Keratinocyte (primary cell): ENCODE data around the gene LRRC75B. TPM values are rescaled to one million over a fixed set of nuclear protein-coding genes. Genes with fewer than 3 reads are reported as not detected.
"Not testable (repeated sequence)": the region's sequence is repeated elsewhere in the genome, so short reads cannot be mapped to it uniquely, and the experiment has no call there.

ENCODE experiments used
- DNase-seq: peaks from one replicate; pipeline ENCODE4 v3.0.0-alpha.2; 2011; ENCODE audit warnings: low read depth, missing footprints, low spot score
- FAIRE-seq: peaks from 2 replicates; lab custom pipeline; 2011; peaks lifted over from hg19 to GRCh38; lab: Jason Lieb, UNC
- H2AFZ ChIP-seq: 2 replicates; pipeline ENCODE4 v1.6.0; 2012; ENCODE audit warnings: low read length, control low read depth, inconsistent platforms; ENCODE audit not compliant: control insufficient read depth
- H3K27ac ChIP-seq: 2 replicates; pipeline ENCODE4 v1.5.1; 2011; ENCODE audit warnings: low read length; ENCODE audit not compliant: control insufficient read depth, insufficient read depth
- H3K27me3 ChIP-seq: 3 replicates; pipeline ENCODE4 v1.6.0; 2011; ENCODE audit warnings: low read length; ENCODE audit not compliant: control insufficient read depth, insufficient read depth; ENCODE audit errors: extremely low read depth
- H3K36me3 ChIP-seq, 2 experiments: 2 replicates in 1 of 2; 3 replicates in 1 of 2; pipeline ENCODE4 v1.5.1; 2011; ENCODE audit warnings: low read length in 2 of 2, mild to moderate bottlenecking in 1 of 2; ENCODE audit not compliant: control insufficient read depth in 2 of 2, insufficient read depth in 2 of 2; ENCODE audit errors: extremely low read depth in 1 of 2
- H3K4me1 ChIP-seq: 3 replicates; pipeline ENCODE4 v1.5.1; 2011; ENCODE audit warnings: low read length; ENCODE audit not compliant: control insufficient read depth, insufficient read depth; ENCODE audit errors: extremely low read depth
- H3K4me2 ChIP-seq: 3 replicates; pipeline ENCODE4 v1.6.0; 2011; ENCODE audit warnings: low read depth, low read length; ENCODE audit not compliant: control insufficient read depth, insufficient read depth; ENCODE audit errors: extremely low read depth
- H3K4me3 ChIP-seq, 3 experiments: fragments of 200-600 bp in 1 of 3; sonication (generic) in 1 of 3; 2 replicates in 2 of 3; 3 replicates in 1 of 3; pipeline ENCODE4 v1.5.1; 2011 to 2016; ENCODE audit warnings: low read length in 3 of 3, mild to moderate bottlenecking in 3 of 3, control low read depth in 2 of 3, inconsistent platforms in 1 of 3, low read depth in 1 of 3, mixed read lengths in 1 of 3, mixed run types in 1 of 3, moderate library complexity in 1 of 3; ENCODE audit not compliant: control insufficient read depth in 2 of 3, insufficient read depth in 2 of 3; ENCODE audit errors: extremely low read depth in 1 of 3
- H3K79me2 ChIP-seq: 2 replicates; pipeline ENCODE4 v1.6.0; 2012; ENCODE audit warnings: low read length; ENCODE audit not compliant: control insufficient read depth, insufficient read depth
- H3K9ac ChIP-seq: 3 replicates; pipeline ENCODE4 v1.6.0; 2011; ENCODE audit warnings: low read length; ENCODE audit not compliant: control insufficient read depth, insufficient read depth; ENCODE audit errors: extremely low read depth
- H3K9me1 ChIP-seq: 3 replicates; pipeline ENCODE4 v1.6.0; 2011; ENCODE audit warnings: low read length; ENCODE audit not compliant: control insufficient read depth, insufficient read depth; ENCODE audit errors: extremely low read depth
- H3K9me3 ChIP-seq: 2 replicates; pipeline ENCODE4 v1.5.1; 2012; ENCODE audit warnings: low read depth, low read length; ENCODE audit not compliant: control insufficient read depth
- H4K20me1 ChIP-seq: 3 replicates; pipeline ENCODE4 v1.6.0; 2011; ENCODE audit warnings: low read length; ENCODE audit not compliant: control insufficient read depth, insufficient read depth; ENCODE audit errors: extremely low read depth
- EZH2 ChIP-seq: IDR thresholded peaks from one replicate; pipeline ENCODE4 v1.6.1; 2012; ENCODE audit warnings: inconsistent platforms, mild to moderate bottlenecking, low read length, moderate library complexity
- dilution Hi-C: fragments of 300-500 bp; cut with MboI; formaldehyde crosslinking; loops from one replicate; pipeline ENCODE4 v1.7.0; 2020; ENCODE audit warnings: low sequenced_read_pairs; ENCODE audit not compliant: extremely low pct_ligation_motif_present
- polyA plus RNA-seq, 5 experiments: library from polyadenylated mRNA; depleted of rRNA in 3 of 5; stranded (reverse) in 3 of 5; stranded (forward) in 1 of 5; unstranded in 1 of 5; fragments of >200 nt; gene quantifications; 1 replicate in 1 of 5; 2 replicates in 3 of 5; 3 replicates in 1 of 5; pipeline versions ENCODE4 v1.2.1 to v1.2.3, GENCODE V29; 2011 to 2012; ENCODE audit warnings: missing spikeins in 2 of 5, low read depth in 1 of 5, low replicate concordance in 1 of 5
- TF ChIP-seq, protein P1 (sequence below), 3 experiments: IDR thresholded peaks in 1 of 3; conservative IDR thresholded peaks in 1 of 3; optimal IDR thresholded peaks in 1 of 3; 2 replicates in 2 of 3; 3 replicates in 1 of 3; pipeline versions ENCODE3 to v1.5.1; 2011; ENCODE audit warnings: low read length in 3 of 3, mild to moderate bottlenecking in 3 of 3, moderate library complexity in 2 of 3, control low read depth in 1 of 3, inconsistent platforms in 1 of 3; ENCODE audit not compliant: insufficient read depth in 2 of 3; ENCODE audit errors: extremely low read depth in 1 of 3

LRRC75B gene
- polyA plus RNA-seq, 1 donor (not counting 4 experiments of a cell fraction or from before 2014, with no cell fraction given), result 4.3 TPM

DNA sequence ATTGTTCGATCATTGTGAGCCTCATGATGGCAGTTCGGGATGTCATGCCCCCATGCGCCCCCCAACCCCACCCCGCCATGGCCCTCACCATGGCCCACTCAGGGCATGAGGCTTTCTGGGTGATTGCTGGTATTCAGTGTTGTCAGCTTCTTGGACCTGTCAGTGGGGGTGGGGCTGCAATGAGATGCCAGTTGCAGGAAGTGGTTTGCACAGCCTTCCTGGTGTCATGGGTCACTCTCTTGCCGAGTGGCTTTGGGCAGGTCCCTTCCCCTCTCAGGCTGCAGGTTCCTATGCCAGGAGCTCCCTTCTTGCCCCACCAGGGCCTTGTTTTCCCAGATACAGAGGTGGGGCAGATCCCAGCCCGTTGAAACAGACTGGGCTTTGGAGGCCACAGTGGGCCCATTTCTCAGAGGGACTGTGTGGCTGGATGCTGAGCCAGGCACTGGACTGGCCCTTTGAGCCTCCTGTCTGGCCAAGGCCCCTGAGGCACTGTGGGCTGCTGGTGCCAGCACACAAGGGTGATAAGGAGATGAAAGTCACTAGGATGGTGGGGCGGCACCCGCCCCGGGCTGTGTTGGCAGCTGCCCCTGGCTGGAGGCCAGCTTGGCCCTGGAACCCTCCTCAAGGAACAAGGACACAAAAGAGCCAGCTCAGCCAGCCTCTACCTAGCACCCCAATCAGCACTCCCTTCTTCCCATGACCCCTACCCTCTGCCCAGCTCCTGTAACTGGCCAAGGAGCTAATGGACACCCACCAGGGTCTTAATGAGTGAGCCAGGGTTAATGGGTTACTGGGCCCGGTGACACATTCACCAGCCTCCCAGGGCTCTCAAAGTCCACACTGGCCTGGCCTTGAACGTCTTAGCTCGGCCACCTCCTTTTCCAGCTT is 8.6 kb upstream of the LRRC75B start:
- H4K20me1 ChIP-seq, result no peaks in the 10 kb centered on the region
- peaks cover 22% of the 10 kb centered on the region for H3K4me1 ChIP-seq
- FAIRE-seq (no peak), DNase-seq (no peak)
- no peak for TF ChIP-seq EZH2
- TF ChIP-seq, protein P1, sequence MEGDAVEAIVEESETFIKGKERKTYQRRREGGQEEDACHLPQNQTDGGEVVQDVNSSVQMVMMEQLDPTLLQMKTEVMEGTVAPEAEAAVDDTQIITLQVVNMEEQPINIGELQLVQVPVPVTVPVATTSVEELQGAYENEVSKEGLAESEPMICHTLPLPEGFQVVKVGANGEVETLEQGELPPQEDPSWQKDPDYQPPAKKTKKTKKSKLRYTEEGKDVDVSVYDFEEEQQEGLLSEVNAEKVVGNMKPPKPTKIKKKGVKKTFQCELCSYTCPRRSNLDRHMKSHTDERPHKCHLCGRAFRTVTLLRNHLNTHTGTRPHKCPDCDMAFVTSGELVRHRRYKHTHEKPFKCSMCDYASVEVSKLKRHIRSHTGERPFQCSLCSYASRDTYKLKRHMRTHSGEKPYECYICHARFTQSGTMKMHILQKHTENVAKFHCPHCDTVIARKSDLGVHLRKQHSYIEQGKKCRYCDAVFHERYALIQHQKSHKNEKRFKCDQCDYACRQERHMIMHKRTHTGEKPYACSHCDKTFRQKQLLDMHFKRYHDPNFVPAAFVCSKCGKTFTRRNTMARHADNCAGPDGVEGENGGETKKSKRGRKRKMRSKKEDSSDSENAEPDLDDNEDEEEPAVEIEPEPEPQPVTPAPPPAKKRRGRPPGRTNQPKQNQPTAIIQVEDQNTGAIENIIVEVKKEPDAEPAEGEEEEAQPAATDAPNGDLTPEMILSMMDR (optimal IDR thresholded peaks at IDR 0.05 in 1 of 3, IDR thresholded peaks at IDR 0.05 in 1 of 3, conservative IDR thresholded peaks at IDR 0.05 in 1 of 3; ENCODE audit: extremely low read depth in 1 of 3, insufficient read depth in 2 of 3, low read length in 3 of 3), result no peak
- H3K79me2 ChIP-seq, result no peaks in the 10 kb centered on the region
- H3K9ac ChIP-seq, result no peak overlapping the region
- no peak overlapping the region for H3K27ac ChIP-seq
- no peak overlapping the region for H3K4me3 ChIP-seq
- no peaks in the 10 kb centered on the region for H3K36me3 ChIP-seq
- H3K9me1 ChIP-seq, result no peaks in the 10 kb centered on the region
- no peaks in the 10 kb centered on the region for H3K27me3 ChIP-seq
- H3K9me3 ChIP-seq, result no peaks in the 10 kb centered on the region
- dilution Hi-C loops, result no loop called here
- H2AFZ ChIP-seq, result no peak overlapping the region
- H3K4me2 ChIP-seq, result no peak overlapping the region

DNA sequence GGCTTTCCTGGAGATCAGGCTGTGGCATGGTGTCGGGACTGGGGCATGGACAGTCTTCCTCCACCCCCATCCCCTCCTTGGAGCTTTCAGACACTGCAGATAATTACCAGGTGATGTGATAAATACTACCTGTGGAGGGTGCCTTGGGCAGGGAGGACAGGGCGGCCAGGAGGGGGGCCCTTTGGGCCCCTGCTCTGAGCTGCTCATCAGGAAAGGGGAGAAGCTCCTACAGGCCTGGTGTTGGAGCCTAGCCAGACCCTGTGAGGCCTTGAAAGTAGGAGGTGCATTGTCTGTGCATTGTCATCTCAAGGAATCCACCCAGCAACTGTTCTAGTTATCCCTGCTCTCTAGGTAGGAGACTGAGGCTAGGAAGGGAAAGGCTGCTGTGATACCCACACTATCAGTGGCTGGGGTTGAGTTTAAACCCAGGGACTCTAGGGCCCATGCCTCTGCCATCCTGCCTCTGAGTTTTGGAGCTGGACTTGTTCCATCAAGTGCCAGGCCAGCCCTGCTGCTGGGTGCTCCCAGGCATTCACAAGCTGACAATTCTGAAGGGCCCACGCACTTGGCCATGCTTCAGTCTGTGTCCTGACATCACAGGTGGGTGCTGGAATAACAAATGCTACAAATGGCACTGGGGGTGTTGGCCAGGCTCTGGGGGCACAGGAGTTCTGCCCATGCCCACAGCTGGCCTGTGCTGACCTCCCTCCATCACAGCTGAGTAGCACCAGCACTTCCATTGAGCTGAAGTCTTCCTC is 7.3 kb upstream of the LRRC75B start:
- FAIRE-seq, H3K9me3 ChIP-seq, H3K4me2 ChIP-seq, H2AFZ ChIP-seq, H3K4me3 ChIP-seq, H3K79me2 ChIP-seq, H3K27ac ChIP-seq, dilution Hi-C loops, H4K20me1 ChIP-seq, H3K9ac ChIP-seq, DNase-seq, H3K27me3 ChIP-seq, H3K36me3 ChIP-seq, H3K9me1 ChIP-seq: not testable (repeated sequence)
- peaks cover 22% of the 10 kb centered on the region for H3K4me1 ChIP-seq
